Measurements from ENCODE around the gene ITGAE. TPM values are rescaled to one million over a fixed set of nuclear protein-coding genes. Genes with fewer than 3 reads are reported as not detected.

Gene ITGAE
- total RNA-seq, 1 experiment from 2014 or later, result 51.3 TPM

GRCh38 chr17:3802461-3803307 lies 1.7 kb upstream of the ITGAE start:
- no peak overlapping the region for H3K4me2 ChIP-seq (ENCODE audit: low read depth, low read length, poor library complexity, severe bottlenecking)
- H3K79me2 ChIP-seq (ENCODE audit: low read length), result no peaks in the 10 kb centered on the region
- H4K20me1 ChIP-seq (ENCODE audit: insufficient read depth, low read depth, low read length), result no peaks in the 10 kb centered on the region
- no peaks in the 10 kb centered on the region for H3K27me3 ChIP-seq (ENCODE audit: low read length)
- no peak overlapping the region for H3K9ac ChIP-seq (ENCODE audit: low read length)
- H3K4me3 ChIP-seq (ENCODE audit: low read length), result no peak overlapping the region
- H3K9me3 ChIP-seq (ENCODE audit: low read length), result no peaks in the 10 kb centered on the region
- no peaks in the 10 kb centered on the region for H3K9me2 ChIP-seq (replicated peaks; ENCODE audit: insufficient read depth, low read length)
- no peak overlapping the region for H3K27ac ChIP-seq (ENCODE audit: low read length)
- DNase-seq, result no peak
- H2AFZ ChIP-seq (ENCODE audit: low read length), result no peak overlapping the region
- H3K4me1 ChIP-seq (ENCODE audit: low read length), result peaks cover 10% of the 10 kb centered on the region
- H3K36me3 ChIP-seq (ENCODE audit: insufficient read depth, low read length), result no peaks in the 10 kb centered on the region

- H3K27me3 ChIP-seq (ENCODE audit: low read length), result no peaks in the 10 kb centered on the region
- no peak overlapping the region for H3K4me3 ChIP-seq (ENCODE audit: low read length)
- no peak for DNase-seq
- H3K9ac ChIP-seq (ENCODE audit: low read length), result no peak overlapping the region
- no peaks in the 10 kb centered on the region for H3K79me2 ChIP-seq (ENCODE audit: low read length)
- H3K4me2 ChIP-seq (ENCODE audit: low read depth, low read length, poor library complexity, severe bottlenecking), result no peak overlapping the region
- H3K36me3 ChIP-seq (ENCODE audit: insufficient read depth, low read length), result no peaks in the 10 kb centered on the region
- peaks cover 10% of the 10 kb centered on the region for H3K4me1 ChIP-seq (ENCODE audit: low read length)
- H3K9me3 ChIP-seq (ENCODE audit: low read length), result no peaks in the 10 kb centered on the region
- H4K20me1 ChIP-seq (ENCODE audit: insufficient read depth, low read depth, low read length), result no peaks in the 10 kb centered on the region
- no peak overlapping the region for H2AFZ ChIP-seq (ENCODE audit: low read length)
- no peaks in the 10 kb centered on the region for H3K9me2 ChIP-seq (replicated peaks; ENCODE audit: insufficient read depth, low read length)
- H3K27ac ChIP-seq (ENCODE audit: low read length), result no peak overlapping the region
Measured at GRCh38 chr17:3801792-3802191, 804 bp upstream of the ITGAE start.

- Histone ChIP-seq H3K4me3 (ENCODE audit: low read length) (no peak overlapping the region), H3K9ac (ENCODE audit: low read length) (no peak overlapping the region), H3K4me1 (ENCODE audit: low read length) (peaks cover 10% of the 10 kb centered on the region), H3K9me3 (ENCODE audit: low read length) (no peaks in the 10 kb centered on the region), H3K9me2 (replicated peaks; ENCODE audit: insufficient read depth, low read length) (no peaks in the 10 kb centered on the region), H3K4me2 (ENCODE audit: low read depth, low read length, poor library complexity, severe bottlenecking) (no peak overlapping the region), H3K36me3 (ENCODE audit: insufficient read depth, low read length) (no peaks in the 10 kb centered on the region), H3K79me2 (ENCODE audit: low read length) (no peaks in the 10 kb centered on the region), H3K27me3 (ENCODE audit: low read length) (no peaks in the 10 kb centered on the region), H2AFZ (ENCODE audit: low read length) (no peak overlapping the region), H3K27ac (ENCODE audit: low read length) (no peak overlapping the region), H4K20me1 (ENCODE audit: insufficient read depth, low read depth, low read length) (no peaks in the 10 kb centered on the region)
- DNase-seq, result no peak
Measured at GRCh38 chr17:3801347-3801746, 359 bp upstream of the ITGAE start.

GRCh38 chr17:3799181-3799945 lies 1.6 kb downstream of the ITGAE start:
- H3K9ac ChIP-seq (ENCODE audit: low read length), result no peak overlapping the region
- H3K27me3 ChIP-seq (ENCODE audit: low read length), result no peaks in the 10 kb centered on the region
- H4K20me1 ChIP-seq (ENCODE audit: insufficient read depth, low read depth, low read length), result no peaks in the 10 kb centered on the region
- H3K4me3 ChIP-seq (ENCODE audit: low read length), result no peak overlapping the region
- no peak overlapping the region for H3K4me2 ChIP-seq (ENCODE audit: low read depth, low read length, poor library complexity, severe bottlenecking)
- no peak overlapping the region for H2AFZ ChIP-seq (ENCODE audit: low read length)
- peaks cover 10% of the 10 kb centered on the region for H3K4me1 ChIP-seq (ENCODE audit: low read length)
- H3K9me2 ChIP-seq (replicated peaks; ENCODE audit: insufficient read depth, low read length), result no peaks in the 10 kb centered on the region
- no peaks in the 10 kb centered on the region for H3K36me3 ChIP-seq (ENCODE audit: insufficient read depth, low read length)
- no peaks in the 10 kb centered on the region for H3K9me3 ChIP-seq (ENCODE audit: low read length)
- no peak for DNase-seq
- no peak overlapping the region for H3K27ac ChIP-seq (ENCODE audit: low read length)
- H3K79me2 ChIP-seq (ENCODE audit: low read length), result no peaks in the 10 kb centered on the region

- H3K4me2 ChIP-seq (ENCODE audit: low read depth, low read length, poor library complexity, severe bottlenecking), result no peak overlapping the region
- H3K79me2 ChIP-seq (ENCODE audit: low read length), result no peaks in the 10 kb centered on the region
- H3K27ac ChIP-seq (ENCODE audit: low read length), result no peak overlapping the region
- no peaks in the 10 kb centered on the region for H4K20me1 ChIP-seq (ENCODE audit: insufficient read depth, low read depth, low read length)
- no peaks in the 10 kb centered on the region for H3K36me3 ChIP-seq (ENCODE audit: insufficient read depth, low read length)
- no peak overlapping the region for H3K9ac ChIP-seq (ENCODE audit: low read length)
- H3K4me1 ChIP-seq (ENCODE audit: low read length), result peaks cover 4% of the 10 kb centered on the region
- no peak for DNase-seq
- H3K4me3 ChIP-seq (ENCODE audit: low read length), result no peak overlapping the region
- H3K27me3 ChIP-seq (ENCODE audit: low read length), result no peaks in the 10 kb centered on the region
- no peaks in the 10 kb centered on the region for H3K9me3 ChIP-seq (ENCODE audit: low read length)
- no peak overlapping the region for H2AFZ ChIP-seq (ENCODE audit: low read length)
- H3K9me2 ChIP-seq (replicated peaks; ENCODE audit: insufficient read depth, low read length), result no peaks in the 10 kb centered on the region
Measured at GRCh38 chr17:3798273-3799180, 2.5 kb downstream of the ITGAE start.

- H3K4me2 ChIP-seq (ENCODE audit: low read depth, low read length, poor library complexity, severe bottlenecking), result no peak overlapping the region
- H3K9me3 ChIP-seq (ENCODE audit: low read length), result no peaks in the 10 kb centered on the region
- no peak for DNase-seq
- no peak overlapping the region for H3K27ac ChIP-seq (ENCODE audit: low read length)
- H3K27me3 ChIP-seq (ENCODE audit: low read length), result no peaks in the 10 kb centered on the region
- no peaks in the 10 kb centered on the region for H3K9me2 ChIP-seq (replicated peaks; ENCODE audit: insufficient read depth, low read length)
- no peaks in the 10 kb centered on the region for H3K36me3 ChIP-seq (ENCODE audit: insufficient read depth, low read length)
- H4K20me1 ChIP-seq (ENCODE audit: insufficient read depth, low read depth, low read length), result no peaks in the 10 kb centered on the region
- H3K79me2 ChIP-seq (ENCODE audit: low read length), result no peaks in the 10 kb centered on the region
- H3K4me3 ChIP-seq (ENCODE audit: low read length), result no peak overlapping the region
- H2AFZ ChIP-seq (ENCODE audit: low read length), result no peak overlapping the region
- H3K9ac ChIP-seq (ENCODE audit: low read length), result no peak overlapping the region
- H3K4me1 ChIP-seq (ENCODE audit: low read length), result peaks cover 4% of the 10 kb centered on the region
Measured at GRCh38 chr17:3796822-3797170, 4.2 kb downstream of the ITGAE start.

GRCh38 chr17:3796110-3796821 lies 4.7 kb downstream of the ITGAE start:
- Histone ChIP-seq H3K4me3 (ENCODE audit: low read length) (no peak overlapping the region), H3K9ac (ENCODE audit: low read length) (no peak overlapping the region)

More at GRCh38 chr17:3796110-3796821, 4.7 kb downstream of the ITGAE start:
- Histone ChIP-seq H3K36me3 (ENCODE audit: insufficient read depth, low read length) (no peaks in the 10 kb centered on the region), H3K27ac (ENCODE audit: low read length) (no peak overlapping the region), H3K79me2 (ENCODE audit: low read length) (no peaks in the 10 kb centered on the region), H2AFZ (ENCODE audit: low read length) (no peak overlapping the region), H4K20me1 (ENCODE audit: insufficient read depth, low read depth, low read length) (no peaks in the 10 kb centered on the region), H3K9me3 (ENCODE audit: low read length) (no peaks in the 10 kb centered on the region), H3K4me2 (ENCODE audit: low read depth, low read length, poor library complexity, severe bottlenecking) (no peak overlapping the region), H3K4me1 (ENCODE audit: low read length) (peaks cover 4% of the 10 kb centered on the region), H3K9me2 (replicated peaks; ENCODE audit: insufficient read depth, low read length) (no peaks in the 10 kb centered on the region), H3K27me3 (ENCODE audit: low read length) (no peaks in the 10 kb centered on the region)
- DNase-seq, result no peak
